Suprapubic skin (tissue), 4 donors: Measurements from ENCODE around the gene GCNT1. TPM values are rescaled to one million over a fixed set of nuclear protein-coding genes. Genes with fewer than 3 reads are reported as not detected.

Source experiments
- DNase-seq, 2 donors: peaks; one replicate each; pipeline ENCODE4 v3.0.0-alpha.2; 2019; ENCODE audit warnings: low spot score in 2 of 2
- H3K27ac ChIP-seq: fragments of 200-600 bp; sonication (generic); one replicate; pipeline ENCODE4 v1.5.1; 2019
- H3K27me3 ChIP-seq: fragments of 200-600 bp; sonication (generic); one replicate; pipeline ENCODE4 v1.5.1; 2019
- H3K36me3 ChIP-seq: fragments of 200-600 bp; sonication (generic); one replicate; pipeline ENCODE4 v1.5.1; 2019
- H3K4me1 ChIP-seq: fragments of 200-600 bp; sonication (generic); one replicate; pipeline ENCODE4 v1.5.1; 2019
- H3K4me3 ChIP-seq: fragments of 200-600 bp; sonication (generic); one replicate; pipeline ENCODE4 v1.5.1; 2019; ENCODE audit warnings: mild to moderate bottlenecking
- H3K9me3 ChIP-seq: fragments of 200-600 bp; sonication (generic); one replicate; pipeline ENCODE4 v1.5.1; 2019
- CTCF ChIP-seq, 2 donors: fragments of 200-600 bp in 1 of 2; fragments of 450-650 bp in 1 of 2; sonication (generic) in 1 of 2; IDR thresholded peaks; one replicate each; pipeline ENCODE4 v1.5.1; 2016 to 2019; ENCODE audit warnings: antibody characterized with exemption in 2 of 2, mild to moderate bottlenecking in 1 of 2, moderate library complexity in 1 of 2
- EP300 ChIP-seq: sonication (generic); formaldehyde crosslinking; IDR thresholded peaks from one replicate; pipeline ENCODE4 v1.6.1; 2017; ENCODE audit warnings: antibody characterized with exemption
- POLR2A ChIP-seq, 2 donors: fragments of 450-650 bp; IDR thresholded peaks; one replicate each; pipeline ENCODE4 v1.6.1; 2017; ENCODE audit warnings: antibody characterized with exemption in 2 of 2, mild to moderate bottlenecking in 2 of 2, moderate library complexity in 2 of 2
- POLR2AphosphoS5 ChIP-seq, 3 donors: sonication (generic); formaldehyde crosslinking; IDR thresholded peaks; one replicate each; pipeline ENCODE4 v1.6.1; 2017; ENCODE audit warnings: antibody characterized with exemption in 3 of 3
- WGBS: methylation state at CpG from one replicate; pipeline ENCODE4 v1.1.5; 2018; 5-methylcytosine and 5-hydroxymethylcytosine counted together
- total RNA-seq, 4 donors: library from RNA; depleted of rRNA; stranded (reverse); fragments of >200 nt; gene quantifications; one replicate each; pipeline ENCODE4 v1.1.0, GENCODE V29; 2016

Gene GCNT1
- total RNA-seq, 4 donors from 2014 or later = 1.0 to 7.9 (median 5.4) TPM

GRCh38 chr9:76415731-76416130 is 43.3 kb upstream of the GCNT1 start:
- TF ChIP-seq EP300 (no peak), CTCF (IDR thresholded peaks at IDR 0.05) (no peak), POLR2A (IDR thresholded peaks at IDR 0.05) (no peak), POLR2AphosphoS5 (IDR thresholded peaks at IDR 0.05) (no peak)
- Histone ChIP-seq H3K27ac (no peak overlapping the region), H3K27me3 (no peaks in the 10 kb centered on the region), H3K9me3 (no peaks in the 10 kb centered on the region), H3K36me3 (no peaks in the 10 kb centered on the region), H3K4me1 (no peaks in the 10 kb centered on the region), H3K4me3 (no peak overlapping the region)
- no peak for DNase-seq

GRCh38 chr9:76417394-76417793 is 41.6 kb upstream of the GCNT1 start:
- WGBS = 34% methylated on average over 1 of the region's 1 CpG
- Histone ChIP-seq H3K27me3 (no peaks in the 10 kb centered on the region), H3K36me3 (no peaks in the 10 kb centered on the region), H3K27ac (no peak overlapping the region), H3K4me1 (no peaks in the 10 kb centered on the region), H3K9me3 (no peaks in the 10 kb centered on the region), H3K4me3 (no peak overlapping the region)
- TF ChIP-seq POLR2A (IDR thresholded peaks at IDR 0.05) (no peak), EP300 (no peak), CTCF (IDR thresholded peaks at IDR 0.05) (no peak), POLR2AphosphoS5 (IDR thresholded peaks at IDR 0.05) (no peak)
- DNase-seq = no peak

- Histone ChIP-seq H3K36me3 (no peaks in the 10 kb centered on the region), H3K4me3 (no peak overlapping the region), H3K4me1 (no peaks in the 10 kb centered on the region), H3K9me3 (no peaks in the 10 kb centered on the region), H3K27ac (no peak overlapping the region), H3K27me3 (no peaks in the 10 kb centered on the region)
- TF ChIP-seq CTCF (IDR thresholded peaks at IDR 0.05) (peak in 1 of 2 donors; percentile 40), POLR2AphosphoS5 (IDR thresholded peaks at IDR 0.05) (no peak), EP300 (no peak), POLR2A (IDR thresholded peaks at IDR 0.05) (no peak)
- 69% methylated on average over 2 of the region's 2 CpGs for WGBS
- no peak for DNase-seq
Measured at GRCh38 chr9:76419782-76420380, 39.1 kb upstream of the GCNT1 start.

GRCh38 chr9:76423216-76424177 is 35.5 kb upstream of the GCNT1 start:
- TF ChIP-seq EP300 (no peak), POLR2AphosphoS5 (IDR thresholded peaks at IDR 0.05) (no peak), CTCF (IDR thresholded peaks at IDR 0.05) (no peak), POLR2A (IDR thresholded peaks at IDR 0.05) (no peak)
- Histone ChIP-seq H3K27me3 (no peaks in the 10 kb centered on the region), H3K4me3 (no peak overlapping the region), H3K4me1 (no peaks in the 10 kb centered on the region), H3K27ac (no peak overlapping the region), H3K9me3 (no peaks in the 10 kb centered on the region), H3K36me3 (no peaks in the 10 kb centered on the region)
- no peak for DNase-seq
- WGBS = 69% methylated on average over 2 of the region's 2 CpGs

GRCh38 chr9:76424491-76424890 is 34.5 kb upstream of the GCNT1 start:
- H3K4me3 ChIP-seq = no peak overlapping the region
- H3K27me3 ChIP-seq = no peaks in the 10 kb centered on the region
- WGBS = 92% methylated on average over 4 of the region's 4 CpGs
- H3K36me3 ChIP-seq = no peaks in the 10 kb centered on the region
- no peaks in the 10 kb centered on the region for H3K9me3 ChIP-seq
- no peak overlapping the region for H3K27ac ChIP-seq
- no peaks in the 10 kb centered on the region for H3K4me1 ChIP-seq
- DNase-seq = no peak
- no peak for TF ChIP-seq CTCF (IDR thresholded peaks at IDR 0.05)
- no peak for TF ChIP-seq EP300
- no peak for TF ChIP-seq POLR2A (IDR thresholded peaks at IDR 0.05)
- no peak for TF ChIP-seq POLR2AphosphoS5 (IDR thresholded peaks at IDR 0.05)
